GM19193 (cell line): ENCODE results near the gene SEC16A.

Experiments used
- POLR2A ChIP-seq: IDR thresholded peaks from 4 replicates; pipeline ENCODE4 v1.6.1; 2011; ENCODE audit not compliant: insufficient read depth, insufficient read length; ENCODE audit errors: extremely low read depth

Gene SEC16A

DNA sequence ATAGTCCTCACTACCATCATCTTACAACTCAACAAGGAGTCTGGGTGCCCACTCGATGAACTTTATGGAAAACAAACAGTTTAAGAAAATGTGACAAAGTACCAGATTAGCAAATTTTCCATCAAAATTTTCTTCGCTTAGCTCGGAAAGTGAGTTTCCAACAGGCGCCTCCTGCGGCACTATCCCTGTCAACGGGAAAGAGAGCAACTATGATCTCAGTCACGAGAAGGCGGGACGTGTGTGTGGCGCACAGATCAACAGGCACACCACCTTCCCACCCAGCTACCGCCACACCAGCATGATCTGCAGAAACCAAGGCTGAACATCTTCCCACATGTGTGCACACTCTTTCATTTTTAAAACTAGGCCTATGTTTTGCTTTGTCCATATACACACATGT is 29.5 kb downstream of the SEC16A start:
- TF ChIP-seq POLR2A = no peak

DNA sequence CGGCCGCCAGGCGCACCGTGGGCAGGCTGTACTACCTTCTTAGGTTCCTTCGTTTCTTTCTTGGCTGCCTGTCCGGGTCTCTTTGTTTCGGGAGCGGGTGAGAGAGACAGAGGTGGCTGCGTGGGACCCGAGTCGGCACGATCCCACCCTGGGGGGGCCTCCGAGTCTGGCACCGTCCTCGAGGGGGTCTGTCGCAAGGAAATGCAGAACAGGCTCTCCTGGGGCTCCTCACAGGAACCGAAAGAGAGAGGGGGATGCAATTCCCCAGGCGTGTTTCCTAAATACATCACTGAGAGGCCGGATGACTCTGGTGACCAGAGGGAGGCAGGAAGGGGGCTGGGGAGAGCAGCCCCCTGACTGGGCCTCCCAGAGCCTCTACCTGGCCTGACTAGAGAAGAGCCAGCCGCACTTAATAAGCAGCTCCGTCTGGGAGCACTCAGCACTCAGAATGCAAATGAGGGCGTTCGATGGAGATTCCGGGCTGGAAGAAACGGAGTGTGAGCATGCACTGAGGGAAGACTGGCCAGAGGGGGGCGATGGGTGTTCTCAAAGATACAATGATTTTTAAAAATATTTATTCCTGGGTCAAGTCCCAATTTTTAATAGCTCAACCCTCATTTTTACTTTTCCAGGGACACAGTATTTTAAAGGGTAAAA is 31.5 kb downstream of the SEC16A start:
- no peak for TF ChIP-seq POLR2A

DNA sequence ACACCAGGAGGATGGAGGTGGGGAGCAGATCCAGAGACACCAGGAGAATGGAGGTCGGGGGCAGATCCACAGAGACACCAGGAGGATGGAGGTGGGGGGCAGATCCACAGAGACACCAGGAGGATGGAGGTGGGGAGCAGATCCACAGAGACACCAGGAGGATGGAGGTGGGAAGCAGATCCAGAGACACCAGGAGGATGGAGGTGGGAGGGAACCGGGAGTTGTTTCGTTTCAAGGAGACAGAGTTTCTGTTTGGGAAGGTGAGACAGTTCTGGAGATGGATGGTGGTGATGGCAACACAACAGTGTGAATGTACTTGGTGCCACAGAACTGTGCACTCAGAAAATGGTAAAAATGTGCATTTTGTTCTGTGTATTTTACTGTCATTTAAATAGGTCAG is 34.2 kb downstream of the SEC16A start:
- TF ChIP-seq POLR2A = no peak

- TF ChIP-seq POLR2A = no peak
Measured at GRCh38 chr9:136447173-136447778, 35.6 kb downstream of the SEC16A start.

- no peak for TF ChIP-seq POLR2A
Measured at GRCh38 chr9:136445799-136446198, 37.0 kb downstream of the SEC16A start.

GRCh38 chr9:136444102-136444501 is 38.7 kb downstream of the SEC16A start:
- TF ChIP-seq POLR2A = no peak

DNA sequence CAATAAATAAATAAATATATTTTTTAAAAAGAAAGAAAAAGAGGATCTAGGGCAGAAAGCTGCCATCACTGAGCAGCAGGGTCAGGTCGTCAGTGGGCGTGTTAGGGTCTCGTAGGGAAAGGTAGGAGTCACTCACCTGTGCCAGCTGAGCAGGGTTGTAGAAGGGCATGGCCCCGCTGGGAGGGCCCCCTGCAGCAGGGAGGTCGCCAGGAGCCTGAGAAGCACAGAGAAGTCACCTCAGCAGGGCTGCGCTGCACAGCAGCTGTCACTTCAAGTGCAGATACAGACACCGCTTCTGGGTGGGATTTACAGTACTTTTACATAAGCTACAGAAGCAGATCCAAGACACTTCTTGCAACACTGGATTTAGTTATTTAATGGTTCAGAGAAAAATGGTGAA is 39.2 kb downstream of the SEC16A start:
- TF ChIP-seq POLR2A = no peak

GRCh38 chr9:136443087-136443486 is 39.8 kb downstream of the SEC16A start:
- TF ChIP-seq POLR2A = no peak

DNA sequence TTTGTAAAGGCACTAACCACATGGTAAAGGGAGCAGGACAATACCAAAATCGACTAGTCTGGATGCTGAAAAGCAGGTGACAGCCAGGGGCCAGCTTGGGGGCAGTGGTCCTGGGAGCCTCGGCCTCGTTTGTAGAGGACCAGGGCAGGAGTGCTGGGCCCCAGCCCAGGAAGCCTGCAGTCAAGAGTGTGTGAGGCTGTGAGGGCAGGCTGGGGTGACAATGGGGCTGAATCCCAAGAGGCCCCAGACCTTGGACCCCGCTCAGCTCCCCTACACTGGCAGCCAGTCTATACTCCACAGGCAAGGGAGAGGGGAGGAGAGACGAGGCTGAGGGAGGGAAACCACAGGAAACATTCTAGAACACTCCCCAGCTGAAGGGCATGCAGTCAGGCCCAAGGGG is 40.6 kb downstream of the SEC16A start:
- TF ChIP-seq POLR2A = no peak

DNA sequence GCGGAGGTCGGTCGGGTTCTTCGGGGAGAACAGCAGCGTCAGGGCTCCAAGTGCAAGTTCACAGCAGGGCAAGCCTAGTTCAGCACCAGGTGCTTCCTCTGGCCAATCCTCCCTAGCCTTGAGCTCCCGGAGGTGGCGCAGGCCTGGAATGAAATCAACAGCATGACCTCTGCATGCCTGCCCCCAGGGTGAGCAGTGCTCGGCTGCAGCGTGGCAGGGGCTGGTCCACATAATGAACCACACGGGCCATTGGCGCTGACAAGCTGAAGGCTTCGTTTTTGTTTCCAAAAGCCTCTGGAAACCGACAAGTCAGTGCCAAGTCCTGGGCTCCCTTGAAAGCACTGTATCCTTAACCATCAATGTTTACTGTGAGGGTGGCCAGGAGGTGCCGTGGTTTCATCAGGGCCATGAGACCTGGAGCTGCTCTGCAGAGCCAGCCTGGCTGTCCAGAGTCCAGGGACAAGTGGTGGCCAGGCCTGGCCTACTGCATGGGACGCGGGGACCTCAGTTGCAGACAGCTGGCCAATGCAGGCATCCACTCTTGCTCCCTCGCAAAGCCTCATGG is 41.1 kb downstream of the SEC16A start:
- no peak for TF ChIP-seq POLR2A

GRCh38 chr9:136441191-136441680 is 41.6 kb downstream of the SEC16A start:
- TF ChIP-seq POLR2A = no peak

DNA sequence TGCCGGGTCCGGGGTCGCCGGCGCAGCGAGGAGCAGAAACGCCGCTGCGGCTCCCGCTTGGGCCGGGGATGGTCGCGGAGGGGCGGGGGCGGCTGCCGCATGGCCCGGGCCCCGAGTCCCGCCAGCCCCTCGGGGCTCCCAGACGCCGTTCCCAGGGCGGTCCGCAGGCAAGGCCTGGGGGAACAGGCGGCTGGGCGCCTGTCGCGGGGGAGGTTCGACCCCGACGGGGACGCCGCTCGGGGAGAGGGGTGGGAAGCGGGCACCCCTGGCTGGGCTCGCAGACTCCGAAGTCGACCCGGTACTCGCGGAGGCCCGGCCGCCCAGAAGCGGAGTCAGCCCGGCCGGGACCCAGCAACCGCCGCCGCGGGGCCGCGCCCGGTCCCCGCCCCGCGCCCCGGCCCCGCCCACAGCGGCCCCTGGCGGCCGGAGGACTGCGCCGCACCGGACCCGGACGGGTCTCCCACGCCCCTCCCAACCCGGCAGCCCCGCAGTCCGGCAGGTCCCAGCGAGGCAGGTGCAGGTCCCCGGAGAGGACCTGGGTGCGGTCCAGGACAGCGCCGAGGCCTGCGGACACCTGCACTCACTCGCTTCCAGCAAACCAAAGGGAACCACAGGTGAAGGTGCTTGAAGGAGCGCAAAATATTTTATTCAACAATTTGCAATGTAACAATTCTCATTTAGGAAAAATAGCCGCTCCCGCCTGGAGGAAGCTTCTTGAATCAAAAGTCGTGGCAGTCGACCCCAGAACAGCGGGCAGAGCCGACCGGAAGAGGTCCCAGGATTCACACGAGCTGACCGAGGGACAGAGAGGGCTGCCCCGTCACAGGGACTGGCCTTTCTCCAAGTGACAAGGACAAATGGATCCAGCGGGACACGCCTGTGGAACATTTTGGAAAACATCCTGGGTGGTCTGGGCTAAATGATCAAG is 43.1 kb downstream of the SEC16A start, which contains the start of gene INPP5E:
Gene INPP5E, minus strand, starts transcription at position 365 of the 928 bp plus-strand sequence. CDS start 426 bp downstream, outside the sequence.
- TF ChIP-seq POLR2A = peak; percentile 32

- TF ChIP-seq POLR2A = peak; percentile 40
Measured at GRCh38 chr9:136438548-136439480, 44.0 kb downstream of the SEC16A start.

DNA sequence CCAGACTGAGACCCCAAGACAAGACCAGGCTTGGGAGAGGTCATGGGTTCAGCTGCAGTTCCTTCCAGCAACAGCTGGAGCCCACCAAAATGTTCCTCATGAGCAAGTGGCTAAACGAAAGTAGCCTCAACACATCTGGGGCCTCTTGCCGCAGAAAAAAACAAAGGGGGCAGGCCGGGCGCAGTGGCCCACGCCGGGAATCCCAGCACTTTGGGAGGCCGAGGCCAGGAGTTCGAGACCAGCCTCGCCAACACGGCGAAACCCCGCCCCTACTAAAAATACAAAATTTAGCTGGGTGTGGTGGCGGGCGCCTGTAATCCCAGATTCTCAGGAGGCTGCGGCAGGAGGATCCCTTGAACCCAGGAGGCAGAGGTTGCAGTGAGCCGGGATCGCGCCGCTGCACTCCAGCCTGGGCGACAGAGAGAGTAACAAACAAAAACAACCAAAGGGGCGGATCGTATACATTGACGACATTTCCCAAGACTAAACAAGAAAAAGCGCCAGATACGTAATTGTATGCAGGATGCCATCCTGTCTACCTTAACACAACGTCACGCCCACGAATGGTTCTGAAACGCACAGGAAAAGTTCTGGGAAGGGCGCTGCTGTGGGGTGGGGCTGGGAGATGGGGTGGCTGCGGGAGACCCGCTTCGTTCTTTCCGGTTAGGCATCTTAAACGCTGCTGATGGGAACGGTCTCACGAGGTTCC is 44.8 kb downstream of the SEC16A start:
- no peak for TF ChIP-seq POLR2A

DNA sequence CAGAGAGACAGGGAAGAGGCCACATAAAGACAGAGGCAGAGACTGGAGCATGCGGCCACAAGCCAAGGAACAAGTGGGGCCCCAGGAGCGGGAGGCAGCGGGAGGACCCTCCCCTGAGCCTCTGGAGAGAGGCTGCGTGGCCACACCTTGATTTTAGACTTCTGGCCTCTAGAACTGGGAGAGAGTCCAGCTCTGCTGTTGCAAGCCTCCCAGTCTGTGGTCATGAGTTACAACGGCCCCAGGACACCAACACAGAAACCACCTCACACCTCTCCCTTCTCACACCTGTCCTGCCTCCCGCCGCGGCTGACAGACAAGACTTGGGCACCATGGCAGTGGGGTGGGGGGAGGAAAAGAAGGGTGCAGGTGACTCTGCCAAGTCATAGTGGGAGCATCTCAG is 45.4 kb downstream of the SEC16A start:
- no peak for TF ChIP-seq POLR2A
